Astrocyte of the cerebellum (primary cell): ENCODE data around the gene AQP10.
"Not testable (repeated sequence)": the region's sequence is repeated elsewhere in the genome, so short reads cannot be mapped to it uniquely, and the experiment has no call there.

Experiments
- DNase-seq: peaks from one replicate; pipeline ENCODE4 v3.0.0-alpha.2; 2011; ENCODE audit warnings: low read depth
- H3K4me3 ChIP-seq: 2 replicates; pipeline ENCODE4 v1.5.1; 2011; ENCODE audit warnings: mild to moderate bottlenecking, low read depth, low read length, moderate library complexity
- CTCF ChIP-seq: IDR thresholded peaks from 2 replicates; pipeline ENCODE4 v1.5.1; 2012; ENCODE audit warnings: low read length, low read depth, moderate library complexity, mild to moderate bottlenecking; ENCODE audit errors: missing control alignments
- in situ Hi-C: cut with HindIII; loops from 2 replicates; pipeline ENCODE4 v1.10.0; 2017; ENCODE audit warnings: low sequenced_read_pairs

The AQP10 gene

GRCh38 chr1:154290921-154291320, 30.0 kb upstream of the AQP10 start:
- in situ Hi-C loops = no loop called here

GRCh38 chr1:154295408-154296235, 25.3 kb upstream of the AQP10 start:
- no peak for TF ChIP-seq CTCF
- in situ Hi-C loops = no loop called here
- no peak overlapping the region for H3K4me3 ChIP-seq
- no peak for DNase-seq

More at GRCh38 chr1:154290921-154291320, 30.0 kb upstream of the AQP10 start:
- no peak overlapping the region for H3K4me3 ChIP-seq
- no peak for TF ChIP-seq CTCF
- DNase-seq = no peak

GRCh38 chr1:154301582-154301981, 19.3 kb upstream of the AQP10 start:
- in situ Hi-C loops = no loop called here
- DNase-seq = no peak
- H3K4me3 ChIP-seq = no peak overlapping the region
- TF ChIP-seq CTCF = no peak

GRCh38 chr1:154304664-154305337, 16.1 kb upstream of the AQP10 start:
- in situ Hi-C loops = no loop called here
- no peak for DNase-seq
- no peak overlapping the region for H3K4me3 ChIP-seq
- TF ChIP-seq CTCF = no peak

- DNase-seq = peak; percentile 43
- no peak for TF ChIP-seq CTCF
These were observed 14.7 kb upstream of the AQP10 start for GRCh38 chr1:154306151-154306550.

GRCh38 chr1:154307670-154308270, 13.1 kb upstream of the AQP10 start:
- H3K4me3 ChIP-seq, in situ Hi-C loops, DNase-seq: not testable (repeated sequence)

More at GRCh38 chr1:154306151-154306550, 14.7 kb upstream of the AQP10 start:
- H3K4me3 ChIP-seq = no peak overlapping the region
- in situ Hi-C loops = no loop called here

GRCh38 chr1:154309136-154309535, 11.8 kb upstream of the AQP10 start:
- in situ Hi-C loops, H3K4me3 ChIP-seq, DNase-seq: not testable (repeated sequence)

GRCh38 chr1:154312229-154313065, 8.4 kb upstream of the AQP10 start:
- H3K4me3 ChIP-seq, DNase-seq, in situ Hi-C loops: not testable (repeated sequence)
